Measurements from ENCODE around the gene MRPS9.

The MRPS9 gene

GRCh38 chr2:105102001-105102400 is 64.1 kb downstream of the MRPS9 start:
- H3K36me3 Mint-ChIP-seq: peaks cover 22% of the 10 kb centered on the region
- H3K27ac Mint-ChIP-seq: peak overlapping the region; percentile 19

GRCh38 chr2:105102963-105103421 is 65.1 kb downstream of the MRPS9 start:
- Mint-ChIP-seq H3K4me1 (no peaks in the 10 kb centered on the region), H3K27ac (peak overlapping the region; percentile 78), H3K36me3 (peaks cover 24% of the 10 kb centered on the region), H3K9me3 (no peaks in the 10 kb centered on the region), H3K4me3 (no peak overlapping the region), H3K27me3 (no peaks in the 10 kb centered on the region)

More at GRCh38 chr2:105102001-105102400, 64.1 kb downstream of the MRPS9 start:
- H3K4me3 Mint-ChIP-seq: no peak overlapping the region
- H3K9me3 Mint-ChIP-seq: no peaks in the 10 kb centered on the region
- H3K27me3 Mint-ChIP-seq: no peaks in the 10 kb centered on the region
- no peaks in the 10 kb centered on the region for H3K4me1 Mint-ChIP-seq

DNA sequence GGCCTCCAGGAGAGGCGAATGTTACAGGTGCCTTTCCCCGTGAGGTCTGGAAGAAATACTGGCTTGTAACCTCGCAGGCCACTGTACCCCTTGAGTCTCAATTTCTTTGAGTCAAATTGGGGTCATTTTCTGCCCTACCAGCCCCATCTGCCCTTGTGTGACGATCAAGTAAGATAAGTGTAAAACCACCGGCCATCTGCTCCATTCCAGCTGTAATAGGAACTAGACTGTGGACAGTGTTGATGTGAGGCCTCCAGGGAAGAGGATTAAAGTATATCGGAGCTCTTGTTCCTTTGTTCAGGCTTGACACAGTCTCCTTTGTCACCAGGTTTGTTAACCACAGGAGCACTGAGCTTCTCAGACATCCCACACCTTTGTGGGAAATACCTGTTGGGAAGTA is 65.6 kb downstream of the MRPS9 start:
- no peak overlapping the region for H3K27ac Mint-ChIP-seq
- peaks cover 24% of the 10 kb centered on the region for H3K36me3 Mint-ChIP-seq
- H3K9me3 Mint-ChIP-seq: no peaks in the 10 kb centered on the region
- H3K4me3 Mint-ChIP-seq: no peak overlapping the region
- no peaks in the 10 kb centered on the region for H3K4me1 Mint-ChIP-seq
- no peaks in the 10 kb centered on the region for H3K27me3 Mint-ChIP-seq

DNA sequence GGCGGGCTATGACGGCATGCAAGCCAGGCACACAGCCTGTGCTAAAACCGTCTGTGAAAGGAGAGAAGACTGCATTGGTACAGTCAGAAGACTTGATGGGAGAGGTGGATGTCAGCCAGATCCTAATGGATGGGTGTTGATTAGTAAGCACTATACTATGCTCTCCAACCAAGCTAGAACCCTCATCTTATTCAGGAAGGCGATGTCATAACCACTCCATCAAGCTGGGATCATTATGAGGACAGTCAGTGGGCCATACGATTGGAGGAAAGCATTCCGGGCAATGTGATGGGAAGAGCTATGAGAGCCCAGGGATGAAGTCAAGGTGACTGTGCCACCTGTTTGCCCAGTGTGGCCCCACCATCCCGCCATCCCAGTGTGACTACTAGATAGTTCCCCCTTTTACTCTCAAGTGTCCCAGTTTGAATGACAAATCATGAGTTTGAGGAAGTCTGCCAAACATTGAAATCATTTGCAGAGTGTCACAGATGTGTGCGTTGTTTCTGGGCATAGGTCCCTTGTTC is 66.4 kb downstream of the MRPS9 start:
- no peaks in the 10 kb centered on the region for H3K27me3 Mint-ChIP-seq
- no peak overlapping the region for H3K4me3 Mint-ChIP-seq
- no peak overlapping the region for H3K27ac Mint-ChIP-seq
- peaks cover 23% of the 10 kb centered on the region for H3K36me3 Mint-ChIP-seq
- no peaks in the 10 kb centered on the region for H3K9me3 Mint-ChIP-seq
- H3K4me1 Mint-ChIP-seq: no peaks in the 10 kb centered on the region

DNA sequence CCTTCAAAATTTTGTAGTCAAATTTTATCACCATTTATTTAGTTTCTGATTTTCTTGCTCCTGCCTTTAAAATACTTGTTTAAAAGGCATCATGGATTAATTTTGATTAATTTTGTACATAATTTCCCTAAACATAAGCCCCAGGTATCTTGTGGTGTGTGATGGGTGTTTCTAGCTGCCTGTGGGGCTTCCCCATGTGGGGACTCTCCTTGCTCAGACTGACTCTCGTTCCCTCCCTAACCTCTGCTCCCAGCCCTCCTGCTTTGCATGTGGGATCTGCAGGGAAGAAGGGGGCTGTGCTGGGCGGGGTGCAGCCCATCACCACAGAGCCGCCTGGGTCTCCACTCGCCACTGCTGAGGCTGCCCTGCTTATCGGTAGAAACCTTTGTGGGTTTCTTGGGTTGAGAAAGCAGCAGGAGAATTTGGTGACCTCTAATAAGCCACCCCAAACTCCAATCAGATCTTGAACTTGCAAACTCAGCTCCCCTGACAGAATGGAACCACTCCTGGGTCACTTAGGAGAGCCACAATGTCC is 72.5 kb downstream of the MRPS9 start:
- peaks cover 3% of the 10 kb centered on the region for H3K36me3 Mint-ChIP-seq
- no peaks in the 10 kb centered on the region for H3K9me3 Mint-ChIP-seq
- no peak overlapping the region for H3K27ac Mint-ChIP-seq

GRCh38 chr2:105111365-105112150 is 73.7 kb downstream of the MRPS9 start:
- Mint-ChIP-seq H3K36me3 (peaks cover 3% of the 10 kb centered on the region), H3K27ac (no peak overlapping the region), H3K4me3 (no peak overlapping the region), H3K27me3 (no peaks in the 10 kb centered on the region), H3K4me1 (no peaks in the 10 kb centered on the region), H3K9me3 (no peaks in the 10 kb centered on the region)

More for the DNA sequence above, 72.5 kb downstream of the MRPS9 start:
- H3K4me1 Mint-ChIP-seq: no peaks in the 10 kb centered on the region
- no peak overlapping the region for H3K4me3 Mint-ChIP-seq
- H3K27me3 Mint-ChIP-seq: no peaks in the 10 kb centered on the region

GRCh38 chr2:105112345-105112744 is 74.5 kb downstream of the MRPS9 start:
- H3K4me1 Mint-ChIP-seq: no peaks in the 10 kb centered on the region
- no peaks in the 10 kb centered on the region for H3K9me3 Mint-ChIP-seq
- no peak overlapping the region for H3K27ac Mint-ChIP-seq
- H3K27me3 Mint-ChIP-seq: no peaks in the 10 kb centered on the region
- no peaks in the 10 kb centered on the region for H3K36me3 Mint-ChIP-seq
- H3K4me3 Mint-ChIP-seq: no peak overlapping the region

DNA sequence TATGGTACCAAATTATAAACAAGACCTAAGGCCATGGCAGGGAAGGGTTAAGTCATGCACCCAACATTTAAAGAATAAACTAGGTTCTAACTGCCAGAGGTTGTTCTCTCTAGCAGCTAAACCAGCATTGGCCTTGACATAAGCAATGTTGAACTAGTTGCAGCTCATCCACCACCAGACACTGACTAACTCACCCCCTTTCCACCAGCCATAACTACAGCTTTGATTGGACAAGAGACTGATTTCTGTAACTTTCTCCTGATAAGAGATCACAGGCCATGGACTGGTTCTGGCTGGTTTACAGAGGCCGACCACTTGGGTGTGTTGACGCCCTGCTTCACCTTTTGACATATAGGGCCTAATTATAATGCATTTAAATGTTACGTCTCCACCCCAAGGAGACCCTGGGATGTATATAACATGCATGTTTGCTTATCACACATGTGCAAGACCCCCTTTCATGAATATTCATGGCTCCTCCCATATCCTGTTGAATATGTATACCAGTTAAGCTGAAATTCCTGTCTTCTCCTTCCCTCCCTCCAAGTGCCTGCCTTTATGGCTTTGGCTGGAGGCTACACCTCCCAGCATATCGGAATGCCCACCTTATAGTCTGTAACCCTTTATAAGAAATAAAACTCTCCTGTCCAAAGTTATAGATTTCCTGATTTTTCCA is 75.9 kb downstream of the MRPS9 start:
- H3K27me3 Mint-ChIP-seq: no peaks in the 10 kb centered on the region
- H3K36me3 Mint-ChIP-seq: no peaks in the 10 kb centered on the region
- no peak overlapping the region for H3K4me3 Mint-ChIP-seq
- no peaks in the 10 kb centered on the region for H3K9me3 Mint-ChIP-seq
- H3K27ac Mint-ChIP-seq: no peak overlapping the region
- H3K4me1 Mint-ChIP-seq: no peaks in the 10 kb centered on the region

DNA sequence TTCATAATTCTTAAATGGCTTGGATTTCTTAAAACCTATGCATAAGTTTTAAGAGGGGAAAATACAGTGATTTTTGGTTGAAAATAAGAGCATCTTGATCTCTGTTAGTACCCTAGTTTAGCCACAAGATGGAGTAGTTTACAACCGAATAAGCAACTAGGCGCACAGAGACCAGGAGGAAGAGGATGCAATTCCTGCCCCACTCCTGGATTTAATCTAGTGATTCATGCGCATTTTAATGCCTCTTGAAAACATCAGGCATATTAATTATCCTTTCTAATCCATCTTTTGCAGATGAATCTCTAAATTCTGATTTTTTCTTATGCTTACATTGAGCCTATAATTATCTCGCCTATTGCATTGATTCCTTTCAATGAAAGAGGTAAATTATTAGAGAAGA is 76.7 kb downstream of the MRPS9 start:
- H3K4me3 Mint-ChIP-seq: no peak overlapping the region
- no peaks in the 10 kb centered on the region for H3K9me3 Mint-ChIP-seq
- H3K27ac Mint-ChIP-seq: no peak overlapping the region
- no peaks in the 10 kb centered on the region for H3K36me3 Mint-ChIP-seq
- no peaks in the 10 kb centered on the region for H3K4me1 Mint-ChIP-seq
- H3K27me3 Mint-ChIP-seq: no peaks in the 10 kb centered on the region

- no peak overlapping the region for H3K4me3 Mint-ChIP-seq
- H3K4me1 Mint-ChIP-seq: no peaks in the 10 kb centered on the region
- no peaks in the 10 kb centered on the region for H3K27me3 Mint-ChIP-seq
- H3K27ac Mint-ChIP-seq: no peak overlapping the region
- H3K9me3 Mint-ChIP-seq: no peaks in the 10 kb centered on the region
- H3K36me3 Mint-ChIP-seq: no peaks in the 10 kb centered on the region
Observed at GRCh38 chr2:105116348-105116747, 78.5 kb downstream of the MRPS9 start.

- Mint-ChIP-seq H3K36me3 (no peaks in the 10 kb centered on the region), H3K4me1 (no peaks in the 10 kb centered on the region), H3K27me3 (no peaks in the 10 kb centered on the region), H3K4me3 (no peak overlapping the region), H3K9me3 (no peaks in the 10 kb centered on the region), H3K27ac (no peak overlapping the region)
Observed at GRCh38 chr2:105117565-105117964, 79.7 kb downstream of the MRPS9 start.

GRCh38 chr2:105118960-105119359 is 81.1 kb downstream of the MRPS9 start:
- no peak overlapping the region for H3K4me3 Mint-ChIP-seq
- H3K27ac Mint-ChIP-seq: no peak overlapping the region
- H3K27me3 Mint-ChIP-seq: no peaks in the 10 kb centered on the region
- no peaks in the 10 kb centered on the region for H3K9me3 Mint-ChIP-seq
- H3K36me3 Mint-ChIP-seq: no peaks in the 10 kb centered on the region
- H3K4me1 Mint-ChIP-seq: no peaks in the 10 kb centered on the region

- Mint-ChIP-seq H3K36me3 (no peaks in the 10 kb centered on the region), H3K9me3 (no peaks in the 10 kb centered on the region), H3K27me3 (no peaks in the 10 kb centered on the region), H3K4me1 (no peaks in the 10 kb centered on the region), H3K27ac (no peak overlapping the region), H3K4me3 (no peak overlapping the region)
Observed at GRCh38 chr2:105121434-105121833, 83.6 kb downstream of the MRPS9 start.

DNA sequence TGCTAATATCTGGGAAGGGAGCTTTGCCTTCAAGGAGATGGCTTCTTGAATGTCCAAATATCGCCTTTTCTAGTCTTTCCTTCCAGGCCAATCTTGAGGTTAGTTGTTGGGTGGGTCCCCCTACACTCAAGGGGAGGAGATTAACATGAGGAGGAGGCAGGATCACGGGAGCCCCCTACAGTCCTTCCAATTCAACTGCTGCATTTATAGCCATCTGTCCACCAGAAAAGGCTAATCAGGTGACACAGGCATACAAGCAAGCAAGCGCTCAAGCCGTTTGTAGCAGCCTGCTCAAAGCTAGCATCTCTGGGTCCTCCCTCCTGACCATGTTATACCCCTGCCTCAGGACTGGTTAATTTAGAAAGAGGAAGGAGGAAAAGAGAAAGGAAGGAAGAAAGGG is 87.6 kb downstream of the MRPS9 start:
- Mint-ChIP-seq H3K4me3 (no peak overlapping the region), H3K36me3 (peaks cover 2% of the 10 kb centered on the region), H3K27me3 (no peaks in the 10 kb centered on the region), H3K27ac (no peak overlapping the region), H3K4me1 (no peaks in the 10 kb centered on the region), H3K9me3 (no peaks in the 10 kb centered on the region)

- Mint-ChIP-seq H3K27ac (no peak overlapping the region), H3K36me3 (peaks cover 2% of the 10 kb centered on the region), H3K27me3 (no peaks in the 10 kb centered on the region), H3K9me3 (no peaks in the 10 kb centered on the region), H3K4me1 (no peaks in the 10 kb centered on the region), H3K4me3 (no peak overlapping the region)
Observed at GRCh38 chr2:105125920-105126319, 88.1 kb downstream of the MRPS9 start.

DNA sequence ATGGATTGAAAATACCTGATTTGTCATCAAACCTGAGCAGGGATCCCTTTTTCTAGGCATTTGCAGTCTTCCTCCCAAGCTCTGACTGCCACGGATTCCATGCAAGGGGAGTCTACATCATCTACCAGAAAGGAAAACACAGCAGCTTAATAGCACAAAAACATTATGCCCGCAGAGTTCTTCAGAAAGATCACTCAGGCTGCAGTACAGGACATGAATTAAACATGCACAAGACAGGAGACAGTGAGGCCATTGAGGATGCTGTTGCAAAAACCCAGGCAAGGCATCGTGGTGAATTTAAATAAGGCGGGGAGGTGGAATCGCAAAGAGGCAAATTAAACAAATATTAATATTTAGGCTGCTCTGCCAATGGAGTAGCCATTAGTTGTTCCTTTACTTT is 88.5 kb downstream of the MRPS9 start:
- Mint-ChIP-seq H3K36me3 (peaks cover 2% of the 10 kb centered on the region), H3K4me1 (no peaks in the 10 kb centered on the region), H3K27me3 (no peaks in the 10 kb centered on the region), H3K4me3 (no peak overlapping the region), H3K9me3 (no peaks in the 10 kb centered on the region), H3K27ac (no peak overlapping the region)
